ENCODE measurements around the gene COL4A4. TPM values are rescaled to one million over a fixed set of nuclear protein-coding genes. Genes with fewer than 3 reads are reported as not detected.

COL4A4 gene
- total RNA-seq, 1 experiment from 2014 or later: 3.1 TPM

GRCh38 chr2:226965376-226965775, 198.6 kb downstream of the COL4A4 start (continued):
- TF ChIP-seq ZNF532 (CRISPR knock-in tag; IDR thresholded peaks at IDR 0.05; ENCODE audit: borderline replicate concordance) (no peak), FOXK1 (CRISPR knock-in tag; IDR thresholded peaks at IDR 0.05) (no peak), ZNF416 (CRISPR knock-in tag; IDR thresholded peaks at IDR 0.05) (no peak), USF1 (CRISPR knock-in tag; IDR thresholded peaks at IDR 0.05) (no peak), ZNF281 (CRISPR knock-in tag; IDR thresholded peaks at IDR 0.05) (no peak)

DNA sequence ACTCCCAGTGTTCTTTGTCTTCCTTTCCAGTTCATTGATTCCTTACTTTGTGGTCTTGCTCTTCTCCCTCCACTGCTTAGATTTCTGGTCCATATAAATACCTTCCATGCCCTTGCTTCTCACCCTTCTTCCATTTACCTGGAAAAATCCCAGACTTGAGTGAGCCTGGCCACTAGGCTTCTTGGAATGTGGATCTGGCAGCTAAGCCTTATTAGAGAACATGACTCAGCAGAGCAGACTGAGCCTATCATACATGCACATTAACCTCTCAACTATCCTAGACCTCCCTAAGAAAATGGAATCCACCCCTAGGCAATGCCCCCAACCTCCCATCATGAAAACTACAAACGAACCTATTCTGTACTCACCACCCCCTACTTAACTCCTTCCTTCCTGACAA, 200.5 kb downstream of the COL4A4 start:
- Mint-ChIP-seq H3K4me3 (no peak overlapping the region), H3K36me3 (peaks cover 7% of the 10 kb centered on the region), H3K4me1 (no peaks in the 10 kb centered on the region), H3K27me3 (ENCODE audit: low read depth) (no peaks in the 10 kb centered on the region), H3K9me3 (peaks cover 12% of the 10 kb centered on the region), H3K27ac (no peak overlapping the region)
- DNase-seq (ENCODE audit: low spot score) (no peak), ATAC-seq (peak; percentile 74)
- TF ChIP-seq OVOL2 (CRISPR knock-in tag; IDR thresholded peaks at IDR 0.05; ENCODE audit: borderline replicate concordance): no peak
- TF ChIP-seq JUN (CRISPR knock-in tag; IDR thresholded peaks at IDR 0.05): no peak
- CTCF ChIA-PET: interaction anchor here (0.6 kb wide), 1 partner anchor 10 kb away, joined by 3 read pairs; no protein-coding TSS in a partner anchor
- POLR2A ChIA-PET: no interaction called here

DNA sequence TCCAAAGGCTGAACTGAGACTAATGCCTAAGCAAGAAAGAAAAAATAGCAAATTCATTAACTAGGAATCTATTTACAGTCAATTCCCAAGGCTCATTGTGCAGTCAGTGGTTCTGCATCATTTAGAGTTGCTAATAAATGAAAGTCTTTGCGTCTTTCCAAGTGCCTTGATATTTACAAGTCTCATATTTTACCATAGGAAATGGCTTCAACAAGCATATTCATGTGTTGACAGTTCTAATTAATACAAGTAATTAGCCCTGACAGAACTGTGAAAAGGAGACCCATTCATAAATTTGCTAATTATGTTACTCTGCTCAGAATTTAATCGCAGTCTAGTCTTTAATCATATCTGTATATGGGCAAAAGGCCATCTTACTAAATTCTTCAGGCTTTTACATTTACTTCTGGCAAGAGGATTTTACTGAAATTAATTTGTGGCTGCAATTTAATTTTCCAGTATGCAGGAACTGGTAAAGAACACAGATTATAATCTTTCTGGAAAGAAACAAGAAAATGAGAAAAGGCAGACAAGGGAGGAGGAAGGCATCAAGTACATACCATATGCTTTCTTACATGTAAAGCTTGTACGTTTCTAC, 201.7 kb downstream of the COL4A4 start:
- H3K4me1 Mint-ChIP-seq: no peaks in the 10 kb centered on the region
- ATAC-seq (no peak), DNase-seq (ENCODE audit: low spot score) (no peak)
- peaks cover 7% of the 10 kb centered on the region for H3K36me3 Mint-ChIP-seq
- TF ChIP-seq SOX15 (CRISPR knock-in tag; IDR thresholded peaks at IDR 0.05) (no peak), ZMAT4 (CRISPR knock-in tag; IDR thresholded peaks at IDR 0.05) (no peak), CREB1 (CRISPR knock-in tag; IDR thresholded peaks at IDR 0.05) (no peak), ZNF232 (CRISPR knock-in tag; IDR thresholded peaks at IDR 0.05) (no peak), FOXP4 (CRISPR knock-in tag; IDR thresholded peaks at IDR 0.05) (no peak), IRF1 (CRISPR knock-in tag; IDR thresholded peaks at IDR 0.05) (no peak), ZNF671 (CRISPR knock-in tag; IDR thresholded peaks at IDR 0.05) (no peak), IRF2 (CRISPR knock-in tag; IDR thresholded peaks at IDR 0.05; ENCODE audit: borderline replicate concordance, low read depth) (no peak)
- TF ChIP-seq, protein P1, sequence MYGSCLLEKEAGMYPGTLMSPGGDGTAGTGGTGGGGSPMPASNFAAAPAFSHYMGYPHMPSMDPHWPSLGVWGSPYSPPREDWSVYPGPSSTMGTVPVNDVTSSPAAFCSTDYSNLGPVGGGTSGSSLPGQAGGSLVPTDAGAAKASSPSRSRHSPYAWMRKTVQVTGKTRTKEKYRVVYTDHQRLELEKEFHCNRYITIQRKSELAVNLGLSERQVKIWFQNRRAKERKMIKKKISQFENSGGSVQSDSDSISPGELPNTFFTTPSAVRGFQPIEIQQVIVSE (CRISPR knock-in tag; IDR thresholded peaks at IDR 0.05; ENCODE audit: borderline replicate concordance): no peak
- TF ChIP-seq, protein P2, sequence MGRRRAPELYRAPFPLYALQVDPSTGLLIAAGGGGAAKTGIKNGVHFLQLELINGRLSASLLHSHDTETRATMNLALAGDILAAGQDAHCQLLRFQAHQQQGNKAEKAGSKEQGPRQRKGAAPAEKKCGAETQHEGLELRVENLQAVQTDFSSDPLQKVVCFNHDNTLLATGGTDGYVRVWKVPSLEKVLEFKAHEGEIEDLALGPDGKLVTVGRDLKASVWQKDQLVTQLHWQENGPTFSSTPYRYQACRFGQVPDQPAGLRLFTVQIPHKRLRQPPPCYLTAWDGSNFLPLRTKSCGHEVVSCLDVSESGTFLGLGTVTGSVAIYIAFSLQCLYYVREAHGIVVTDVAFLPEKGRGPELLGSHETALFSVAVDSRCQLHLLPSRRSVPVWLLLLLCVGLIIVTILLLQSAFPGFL (CRISPR knock-in tag; IDR thresholded peaks at IDR 0.05; ENCODE audit: borderline replicate concordance): no peak
- no peak overlapping the region for H3K27ac Mint-ChIP-seq
- POLR2A ChIA-PET: no interaction called here
- H3K4me3 Mint-ChIP-seq: no peak overlapping the region
- CTCF ChIA-PET: no interaction called here
- H3K9me3 Mint-ChIP-seq: peaks cover 23% of the 10 kb centered on the region
- H3K27me3 Mint-ChIP-seq (ENCODE audit: low read depth): no peaks in the 10 kb centered on the region

All from WTC11 (cell line).